ENCODE data around the gene ATP8B1.

DNA sequence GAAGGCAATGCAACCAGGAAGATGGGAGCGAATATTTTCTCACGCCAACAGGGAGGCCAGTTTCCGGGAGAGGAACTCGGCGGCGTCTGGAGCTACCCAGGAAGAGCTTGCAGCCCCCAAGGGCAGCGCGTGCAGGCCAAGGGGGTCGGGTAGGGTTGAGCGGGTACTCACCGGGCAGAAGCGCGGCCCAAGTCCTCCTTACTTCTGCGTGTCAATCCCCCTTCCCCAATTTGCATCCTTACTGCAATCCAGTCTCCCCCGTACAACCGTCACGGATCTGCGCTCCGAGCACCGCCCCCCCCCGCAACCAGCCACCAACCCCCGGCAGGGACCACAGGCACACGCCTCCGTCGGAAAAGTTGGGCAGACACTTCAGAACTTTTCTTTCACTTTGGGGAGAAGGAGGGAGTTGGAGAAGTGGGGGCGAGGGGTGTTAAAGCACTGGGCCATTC lies 1.3 kb downstream of the ATP8B1 start:
- TF ChIP-seq, protein P1, sequence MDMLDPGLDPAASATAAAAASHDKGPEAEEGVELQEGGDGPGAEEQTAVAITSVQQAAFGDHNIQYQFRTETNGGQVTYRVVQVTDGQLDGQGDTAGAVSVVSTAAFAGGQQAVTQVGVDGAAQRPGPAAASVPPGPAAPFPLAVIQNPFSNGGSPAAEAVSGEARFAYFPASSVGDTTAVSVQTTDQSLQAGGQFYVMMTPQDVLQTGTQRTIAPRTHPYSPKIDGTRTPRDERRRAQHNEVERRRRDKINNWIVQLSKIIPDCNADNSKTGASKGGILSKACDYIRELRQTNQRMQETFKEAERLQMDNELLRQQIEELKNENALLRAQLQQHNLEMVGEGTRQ (CRISPR knock-in tag; IDR thresholded peaks at IDR 0.05) = no peak
- no peak for TF ChIP-seq RELA (CRISPR knock-in tag; IDR thresholded peaks at IDR 0.05; ENCODE audit: borderline replicate concordance)
- TF ChIP-seq, protein P2, sequence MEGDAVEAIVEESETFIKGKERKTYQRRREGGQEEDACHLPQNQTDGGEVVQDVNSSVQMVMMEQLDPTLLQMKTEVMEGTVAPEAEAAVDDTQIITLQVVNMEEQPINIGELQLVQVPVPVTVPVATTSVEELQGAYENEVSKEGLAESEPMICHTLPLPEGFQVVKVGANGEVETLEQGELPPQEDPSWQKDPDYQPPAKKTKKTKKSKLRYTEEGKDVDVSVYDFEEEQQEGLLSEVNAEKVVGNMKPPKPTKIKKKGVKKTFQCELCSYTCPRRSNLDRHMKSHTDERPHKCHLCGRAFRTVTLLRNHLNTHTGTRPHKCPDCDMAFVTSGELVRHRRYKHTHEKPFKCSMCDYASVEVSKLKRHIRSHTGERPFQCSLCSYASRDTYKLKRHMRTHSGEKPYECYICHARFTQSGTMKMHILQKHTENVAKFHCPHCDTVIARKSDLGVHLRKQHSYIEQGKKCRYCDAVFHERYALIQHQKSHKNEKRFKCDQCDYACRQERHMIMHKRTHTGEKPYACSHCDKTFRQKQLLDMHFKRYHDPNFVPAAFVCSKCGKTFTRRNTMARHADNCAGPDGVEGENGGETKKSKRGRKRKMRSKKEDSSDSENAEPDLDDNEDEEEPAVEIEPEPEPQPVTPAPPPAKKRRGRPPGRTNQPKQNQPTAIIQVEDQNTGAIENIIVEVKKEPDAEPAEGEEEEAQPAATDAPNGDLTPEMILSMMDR (IDR thresholded peaks at IDR 0.05) = no peak
- no peak for TF ChIP-seq KAT7 (CRISPR knock-in tag; IDR thresholded peaks at IDR 0.05; ENCODE audit: borderline replicate concordance)
- no peak for TF ChIP-seq MXD4 (CRISPR knock-in tag; IDR thresholded peaks at IDR 0.05; ENCODE audit: borderline replicate concordance)
- no peak for TF ChIP-seq ESRRA (CRISPR knock-in tag; IDR thresholded peaks at IDR 0.05; ENCODE audit: borderline replicate concordance)
- TF ChIP-seq SOX15 (CRISPR knock-in tag; IDR thresholded peaks at IDR 0.05) = no peak
- TF ChIP-seq, protein P3, sequence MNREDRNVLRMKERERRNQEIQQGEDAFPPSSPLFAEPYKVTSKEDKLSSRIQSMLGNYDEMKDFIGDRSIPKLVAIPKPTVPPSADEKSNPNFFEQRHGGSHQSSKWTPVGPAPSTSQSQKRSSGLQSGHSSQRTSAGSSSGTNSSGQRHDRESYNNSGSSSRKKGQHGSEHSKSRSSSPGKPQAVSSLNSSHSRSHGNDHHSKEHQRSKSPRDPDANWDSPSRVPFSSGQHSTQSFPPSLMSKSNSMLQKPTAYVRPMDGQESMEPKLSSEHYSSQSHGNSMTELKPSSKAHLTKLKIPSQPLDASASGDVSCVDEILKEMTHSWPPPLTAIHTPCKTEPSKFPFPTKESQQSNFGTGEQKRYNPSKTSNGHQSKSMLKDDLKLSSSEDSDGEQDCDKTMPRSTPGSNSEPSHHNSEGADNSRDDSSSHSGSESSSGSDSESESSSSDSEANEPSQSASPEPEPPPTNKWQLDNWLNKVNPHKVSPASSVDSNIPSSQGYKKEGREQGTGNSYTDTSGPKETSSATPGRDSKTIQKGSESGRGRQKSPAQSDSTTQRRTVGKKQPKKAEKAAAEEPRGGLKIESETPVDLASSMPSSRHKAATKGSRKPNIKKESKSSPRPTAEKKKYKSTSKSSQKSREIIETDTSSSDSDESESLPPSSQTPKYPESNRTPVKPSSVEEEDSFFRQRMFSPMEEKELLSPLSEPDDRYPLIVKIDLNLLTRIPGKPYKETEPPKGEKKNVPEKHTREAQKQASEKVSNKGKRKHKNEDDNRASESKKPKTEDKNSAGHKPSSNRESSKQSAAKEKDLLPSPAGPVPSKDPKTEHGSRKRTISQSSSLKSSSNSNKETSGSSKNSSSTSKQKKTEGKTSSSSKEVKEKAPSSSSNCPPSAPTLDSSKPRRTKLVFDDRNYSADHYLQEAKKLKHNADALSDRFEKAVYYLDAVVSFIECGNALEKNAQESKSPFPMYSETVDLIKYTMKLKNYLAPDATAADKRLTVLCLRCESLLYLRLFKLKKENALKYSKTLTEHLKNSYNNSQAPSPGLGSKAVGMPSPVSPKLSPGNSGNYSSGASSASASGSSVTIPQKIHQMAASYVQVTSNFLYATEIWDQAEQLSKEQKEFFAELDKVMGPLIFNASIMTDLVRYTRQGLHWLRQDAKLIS (CRISPR knock-in tag; IDR thresholded peaks at IDR 0.05; ENCODE audit: borderline replicate concordance) = no peak
- no peak for TF ChIP-seq TP53 (CRISPR knock-in tag; IDR thresholded peaks at IDR 0.05)
- TF ChIP-seq SP1 (CRISPR knock-in tag; conservative IDR thresholded peaks at IDR 0.05) = no peak
- TF ChIP-seq, protein P4, sequence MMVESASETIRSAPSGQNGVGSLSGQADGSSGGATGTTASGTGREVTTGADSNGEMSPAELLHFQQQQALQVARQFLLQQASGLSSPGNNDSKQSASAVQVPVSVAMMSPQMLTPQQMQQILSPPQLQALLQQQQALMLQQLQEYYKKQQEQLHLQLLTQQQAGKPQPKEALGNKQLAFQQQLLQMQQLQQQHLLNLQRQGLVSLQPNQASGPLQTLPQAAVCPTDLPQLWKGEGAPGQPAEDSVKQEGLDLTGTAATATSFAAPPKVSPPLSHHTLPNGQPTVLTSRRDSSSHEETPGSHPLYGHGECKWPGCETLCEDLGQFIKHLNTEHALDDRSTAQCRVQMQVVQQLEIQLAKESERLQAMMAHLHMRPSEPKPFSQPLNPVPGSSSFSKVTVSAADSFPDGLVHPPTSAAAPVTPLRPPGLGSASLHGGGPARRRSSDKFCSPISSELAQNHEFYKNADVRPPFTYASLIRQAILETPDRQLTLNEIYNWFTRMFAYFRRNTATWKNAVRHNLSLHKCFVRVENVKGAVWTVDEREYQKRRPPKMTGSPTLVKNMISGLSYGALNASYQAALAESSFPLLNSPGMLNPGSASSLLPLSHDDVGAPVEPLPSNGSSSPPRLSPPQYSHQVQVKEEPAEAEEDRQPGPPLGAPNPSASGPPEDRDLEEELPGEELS (CRISPR knock-in tag; IDR thresholded peaks at IDR 0.05) = no peak
- no peak for TF ChIP-seq SMAD3 (CRISPR knock-in tag; IDR thresholded peaks at IDR 0.05; ENCODE audit: borderline replicate concordance)
- TF ChIP-seq, protein P5, sequence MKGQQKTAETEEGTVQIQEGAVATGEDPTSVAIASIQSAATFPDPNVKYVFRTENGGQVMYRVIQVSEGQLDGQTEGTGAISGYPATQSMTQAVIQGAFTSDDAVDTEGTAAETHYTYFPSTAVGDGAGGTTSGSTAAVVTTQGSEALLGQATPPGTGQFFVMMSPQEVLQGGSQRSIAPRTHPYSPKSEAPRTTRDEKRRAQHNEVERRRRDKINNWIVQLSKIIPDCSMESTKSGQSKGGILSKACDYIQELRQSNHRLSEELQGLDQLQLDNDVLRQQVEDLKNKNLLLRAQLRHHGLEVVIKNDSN (CRISPR knock-in tag; IDR thresholded peaks at IDR 0.05) = no peak
